ENCODE data around the gene SKA2.
"Not testable (repeated sequence)": the region's sequence is repeated elsewhere in the genome, so short reads cannot be mapped to it uniquely, and the experiment has no call there.

Gene SKA2

GRCh38 chr17:59149841-59150511, 5.0 kb downstream of the SKA2 start:
- Histone ChIP-seq H3K36me3 (ENCODE audit: insufficient read depth, low read depth, low read length) (peaks cover 3% of the 10 kb centered on the region; the same call in 1 of the 2 replicates), H3K9me3 (ENCODE audit: insufficient read depth, low read depth, low read length) (no peaks in the 10 kb centered on the region), H3K27me3 (ENCODE audit: insufficient read depth, low read length) (no peaks in the 10 kb centered on the region), H3K27ac (ENCODE audit: low read length) (no peak overlapping the region), H3K9ac (ENCODE audit: low read depth, low read length) (no peak overlapping the region), H3K4me3 (ENCODE audit: low read length) (no peak overlapping the region), H3K4me1 (ENCODE audit: insufficient read depth, low read length) (peaks cover 26% of the 10 kb centered on the region)

GRCh38 chr17:59149051-59149450, 5.9 kb downstream of the SKA2 start:
- Histone ChIP-seq H3K27ac (ENCODE audit: low read length) (no peak overlapping the region), H3K4me3 (ENCODE audit: low read length) (no peak overlapping the region), H3K27me3 (ENCODE audit: insufficient read depth, low read length) (no peaks in the 10 kb centered on the region), H3K36me3 (ENCODE audit: insufficient read depth, low read depth, low read length) (peaks cover 8% of the 10 kb centered on the region; the same call in 1 of the 2 replicates), H3K4me1 (ENCODE audit: insufficient read depth, low read length) (peaks cover 26% of the 10 kb centered on the region), H3K9me3 (ENCODE audit: insufficient read depth, low read depth, low read length) (no peaks in the 10 kb centered on the region), H3K9ac (ENCODE audit: low read depth, low read length) (no peak overlapping the region)

DNA sequence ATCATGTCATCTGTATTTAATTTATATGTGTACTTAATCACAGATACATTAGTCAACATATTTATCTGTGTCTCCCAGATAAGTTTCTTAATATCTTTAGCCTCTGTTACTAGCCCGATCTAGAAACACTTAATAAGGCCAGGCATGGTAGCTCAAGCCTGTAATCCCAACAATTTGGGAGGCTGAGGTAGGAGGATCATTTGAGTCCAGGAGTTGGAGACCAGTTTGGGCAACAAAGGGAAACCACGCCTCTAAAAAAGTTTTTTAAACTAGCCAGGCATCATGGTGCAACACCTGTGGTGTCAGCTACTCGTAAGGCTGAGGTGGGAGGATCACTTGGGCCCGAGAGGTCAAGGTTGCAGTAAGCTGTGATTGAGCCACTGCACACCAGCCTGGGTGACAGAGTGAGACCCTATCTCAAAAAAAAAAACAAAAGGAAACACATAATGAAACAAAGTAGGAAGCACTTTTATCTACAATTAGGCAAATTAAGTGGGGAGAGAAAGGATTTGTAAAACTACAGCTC, 9.4 kb downstream of the SKA2 start:
- H3K27me3 ChIP-seq (ENCODE audit: insufficient read depth, low read length) = no peaks in the 10 kb centered on the region
- H3K27ac ChIP-seq (ENCODE audit: low read length) = no peak overlapping the region
- peaks cover 12% of the 10 kb centered on the region; the same call in 1 of the 2 replicates for H3K36me3 ChIP-seq (ENCODE audit: insufficient read depth, low read depth, low read length)
- no peak overlapping the region for H3K9ac ChIP-seq (ENCODE audit: low read depth, low read length)
- no peaks in the 10 kb centered on the region; the same call in 1 of the 2 replicates for H3K4me1 ChIP-seq (ENCODE audit: insufficient read depth, low read length)
- no peak overlapping the region for H3K4me3 ChIP-seq (ENCODE audit: low read length)
- H3K9me3 ChIP-seq (ENCODE audit: insufficient read depth, low read depth, low read length) = no peaks in the 10 kb centered on the region

- peaks cover 12% of the 10 kb centered on the region; the same call in 1 of the 2 replicates for H3K36me3 ChIP-seq (ENCODE audit: insufficient read depth, low read depth, low read length)
- no peaks in the 10 kb centered on the region for H3K9me3 ChIP-seq (ENCODE audit: insufficient read depth, low read depth, low read length)
- H3K4me1 ChIP-seq (ENCODE audit: insufficient read depth, low read length) = no peaks in the 10 kb centered on the region
- no peak overlapping the region for H3K9ac ChIP-seq (ENCODE audit: low read depth, low read length)
- H3K27ac ChIP-seq (ENCODE audit: low read length) = no peak overlapping the region
- H3K4me3 ChIP-seq (ENCODE audit: low read length) = no peak overlapping the region
- H3K27me3 ChIP-seq (ENCODE audit: insufficient read depth, low read length) = no peaks in the 10 kb centered on the region
Observed at GRCh38 chr17:59141860-59142259, 13.1 kb downstream of the SKA2 start.

DNA sequence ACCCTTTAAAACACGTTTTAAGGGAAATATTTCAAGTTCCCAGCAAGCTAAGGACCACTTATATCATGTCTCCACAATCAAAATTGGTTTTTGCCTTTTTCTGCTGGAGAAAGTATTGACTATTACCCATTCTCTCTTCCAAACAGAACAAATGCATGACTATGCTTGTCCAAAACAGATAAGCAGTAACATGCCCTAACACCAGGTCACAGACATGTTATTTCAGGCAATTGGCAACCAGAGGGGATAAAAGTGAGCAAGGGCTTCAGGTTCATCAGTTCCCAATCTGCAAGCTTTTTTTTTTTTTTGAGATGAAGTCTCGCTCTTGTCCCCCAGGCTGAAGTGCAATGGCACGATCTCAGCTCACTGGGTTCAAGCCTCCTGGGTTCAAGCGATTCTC, 15.0 kb downstream of the SKA2 start:
- 0 out of 2 replicates have a peak, but pooled peaks cover 9% of the 10 kb centered on the region for H3K36me3 ChIP-seq (ENCODE audit: insufficient read depth, low read depth, low read length)

DNA sequence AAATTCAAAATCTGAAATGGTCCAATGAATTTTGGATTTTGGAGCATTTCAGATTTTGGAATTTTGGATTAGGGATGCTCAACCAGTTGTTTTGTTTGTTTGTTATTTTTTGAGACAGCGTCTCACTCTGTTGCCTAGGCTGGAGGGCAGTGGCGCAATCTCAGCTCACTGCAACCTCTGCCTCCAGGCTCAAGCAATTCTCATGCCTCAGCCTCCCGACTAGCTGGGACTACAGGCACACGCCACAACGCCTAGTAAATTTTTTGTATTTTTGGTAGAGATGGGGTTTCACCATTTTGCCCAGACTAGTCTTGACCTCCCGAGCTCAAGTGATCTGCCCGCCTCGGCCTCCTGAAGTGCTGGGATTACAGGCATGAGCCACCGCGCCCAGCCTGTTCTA, 16.6 kb downstream of the SKA2 start:
- H3K27ac ChIP-seq (ENCODE audit: low read length); H3K9ac ChIP-seq (ENCODE audit: low read depth, low read length); H3K9me3 ChIP-seq (ENCODE audit: insufficient read depth, low read depth, low read length); H3K36me3 ChIP-seq (ENCODE audit: insufficient read depth, low read depth, low read length); H3K4me1 ChIP-seq (ENCODE audit: insufficient read depth, low read length); H3K27me3 ChIP-seq (ENCODE audit: insufficient read depth, low read length); H3K4me3 ChIP-seq (ENCODE audit: low read length): not testable (repeated sequence)

More for the DNA sequence above, 15.0 kb downstream of the SKA2 start:
- Histone ChIP-seq H3K9me3 (ENCODE audit: insufficient read depth, low read depth, low read length) (no peaks in the 10 kb centered on the region), H3K9ac (ENCODE audit: low read depth, low read length) (no peak overlapping the region), H3K27me3 (ENCODE audit: insufficient read depth, low read length) (no peaks in the 10 kb centered on the region), H3K4me3 (ENCODE audit: low read length) (no peak overlapping the region), H3K4me1 (ENCODE audit: insufficient read depth, low read length) (no peaks in the 10 kb centered on the region), H3K27ac (ENCODE audit: low read length) (no peak overlapping the region)

GRCh38 chr17:59131131-59131530, 23.9 kb downstream of the SKA2 start:
- H3K9ac ChIP-seq (ENCODE audit: low read depth, low read length) = no peak overlapping the region
- no peaks in the 10 kb centered on the region for H3K27me3 ChIP-seq (ENCODE audit: insufficient read depth, low read length)
- no peak overlapping the region for H3K27ac ChIP-seq (ENCODE audit: low read length)
- H3K36me3 ChIP-seq (ENCODE audit: insufficient read depth, low read depth, low read length) = peaks cover 31% of the 10 kb centered on the region
- no peak overlapping the region for H3K4me3 ChIP-seq (ENCODE audit: low read length)
- H3K9me3 ChIP-seq (ENCODE audit: insufficient read depth, low read depth, low read length) = no peaks in the 10 kb centered on the region
- no peaks in the 10 kb centered on the region for H3K4me1 ChIP-seq (ENCODE audit: insufficient read depth, low read length)

- H3K9me3 ChIP-seq (ENCODE audit: insufficient read depth, low read depth, low read length) = no peaks in the 10 kb centered on the region
- no peaks in the 10 kb centered on the region for H3K4me1 ChIP-seq (ENCODE audit: insufficient read depth, low read length)
- H3K27ac ChIP-seq (ENCODE audit: low read length) = no peak overlapping the region
- H3K36me3 ChIP-seq (ENCODE audit: insufficient read depth, low read depth, low read length) = peaks cover 36% of the 10 kb centered on the region
- H3K4me3 ChIP-seq (ENCODE audit: low read length) = no peak overlapping the region
- H3K9ac ChIP-seq (ENCODE audit: low read depth, low read length) = no peak overlapping the region
- H3K27me3 ChIP-seq (ENCODE audit: insufficient read depth, low read length) = no peaks in the 10 kb centered on the region
Observed at GRCh38 chr17:59129814-59130213, 25.2 kb downstream of the SKA2 start.

DNA sequence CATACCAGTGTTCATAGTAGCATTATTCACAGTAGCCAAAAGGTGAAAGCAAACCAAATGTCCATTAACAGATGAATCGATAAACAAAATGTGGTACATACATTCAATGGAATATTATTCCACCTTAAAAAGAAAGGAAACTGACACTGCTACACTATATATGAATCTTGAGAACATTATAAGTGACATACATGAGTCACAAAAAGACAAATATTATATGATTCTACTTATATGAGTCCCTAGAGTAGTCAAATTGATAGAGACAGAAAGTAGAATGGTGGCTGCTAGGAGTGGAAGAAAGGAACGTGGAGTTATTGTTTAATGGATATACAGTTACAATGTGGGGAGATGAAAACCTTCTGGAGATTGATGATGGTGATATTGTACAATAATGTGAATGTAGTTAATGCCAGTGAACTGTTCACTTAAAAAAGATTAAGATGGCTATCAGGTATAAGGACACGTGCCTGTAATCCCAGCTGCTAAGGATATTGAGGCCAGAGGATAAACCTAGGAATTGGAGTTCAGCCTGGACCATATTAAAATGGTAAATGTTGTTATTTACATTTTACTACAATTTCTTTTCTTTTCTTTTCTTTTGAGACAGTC, 28.1 kb downstream of the SKA2 start:
- no peak overlapping the region for H3K27ac ChIP-seq (ENCODE audit: low read length)
- H3K27me3 ChIP-seq (ENCODE audit: insufficient read depth, low read length) = no peaks in the 10 kb centered on the region
- H3K4me1 ChIP-seq (ENCODE audit: insufficient read depth, low read length) = no peaks in the 10 kb centered on the region
- H3K4me3 ChIP-seq (ENCODE audit: low read length) = no peak overlapping the region
- H3K36me3 ChIP-seq (ENCODE audit: insufficient read depth, low read depth, low read length) = peaks cover 50% of the 10 kb centered on the region
- H3K9me3 ChIP-seq (ENCODE audit: insufficient read depth, low read depth, low read length) = no peaks in the 10 kb centered on the region
- H3K9ac ChIP-seq (ENCODE audit: low read depth, low read length) = no peak overlapping the region

DNA sequence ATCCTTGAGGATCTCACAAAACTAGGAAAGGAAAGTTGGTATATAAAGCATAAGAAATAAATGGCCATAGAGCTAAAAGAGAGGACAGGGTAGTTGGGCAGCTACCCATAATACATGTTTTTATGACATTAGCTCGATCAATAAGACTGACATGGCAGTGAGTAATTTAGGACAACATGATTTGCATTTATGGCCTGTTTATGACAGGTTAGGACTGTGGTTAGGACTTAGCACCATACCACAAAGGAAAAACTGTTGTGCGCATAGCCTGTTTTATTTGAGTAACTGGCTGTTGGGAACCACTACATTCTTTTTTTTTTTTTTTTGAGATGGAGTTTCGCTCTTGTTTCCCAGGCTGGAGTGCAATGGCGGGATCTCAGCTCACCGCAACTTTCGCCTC, 30.3 kb downstream of the SKA2 start:
- H3K4me3 ChIP-seq (ENCODE audit: low read length) = no peak overlapping the region
- no peak overlapping the region for H3K9ac ChIP-seq (ENCODE audit: low read depth, low read length)
- no peak overlapping the region for H3K27ac ChIP-seq (ENCODE audit: low read length)
- peaks cover 54% of the 10 kb centered on the region for H3K36me3 ChIP-seq (ENCODE audit: insufficient read depth, low read depth, low read length)
- H3K4me1 ChIP-seq (ENCODE audit: insufficient read depth, low read length) = no peaks in the 10 kb centered on the region
- no peaks in the 10 kb centered on the region for H3K9me3 ChIP-seq (ENCODE audit: insufficient read depth, low read depth, low read length)
- H3K27me3 ChIP-seq (ENCODE audit: insufficient read depth, low read length) = no peaks in the 10 kb centered on the region

DNA sequence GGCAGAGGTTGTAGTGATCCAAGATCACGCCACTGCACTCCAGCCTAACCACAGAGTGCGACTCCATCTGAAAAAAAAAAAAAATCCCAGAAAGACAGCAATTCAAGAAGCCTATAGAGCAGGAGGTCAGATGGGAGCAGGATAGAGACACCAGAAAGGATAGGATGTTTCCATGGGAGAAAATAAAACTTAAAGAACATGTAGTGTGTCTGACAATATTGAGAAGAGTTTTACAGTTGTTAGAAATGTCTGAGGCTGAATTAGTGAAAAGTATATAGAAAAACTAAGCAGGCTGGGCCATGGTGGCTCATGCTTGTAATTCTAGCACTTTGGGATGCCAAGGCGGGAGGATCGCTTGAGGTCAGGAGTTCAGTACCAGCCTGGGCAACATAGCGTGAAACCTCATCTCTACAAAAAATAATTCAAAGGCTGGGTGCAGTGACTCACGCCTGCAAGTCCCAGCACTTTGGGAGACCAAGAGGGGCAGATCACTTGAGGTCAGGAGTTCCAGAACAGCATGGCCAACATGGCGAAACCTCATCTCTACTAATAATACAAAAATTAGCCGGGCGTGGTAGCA, 33.0 kb downstream of the SKA2 start:
- no peak overlapping the region for H3K9ac ChIP-seq (ENCODE audit: low read depth, low read length)
- peaks cover 54% of the 10 kb centered on the region for H3K36me3 ChIP-seq (ENCODE audit: insufficient read depth, low read depth, low read length)
- no peaks in the 10 kb centered on the region for H3K4me1 ChIP-seq (ENCODE audit: insufficient read depth, low read length)
- no peaks in the 10 kb centered on the region for H3K9me3 ChIP-seq (ENCODE audit: insufficient read depth, low read depth, low read length)
- no peak overlapping the region for H3K27ac ChIP-seq (ENCODE audit: low read length)
- no peak overlapping the region for H3K4me3 ChIP-seq (ENCODE audit: low read length)
- H3K27me3 ChIP-seq (ENCODE audit: insufficient read depth, low read length) = no peaks in the 10 kb centered on the region

GRCh38 chr17:59115474-59115873, 39.5 kb downstream of the SKA2 start:
- Histone ChIP-seq H3K36me3 (ENCODE audit: insufficient read depth, low read depth, low read length) (peaks cover 60% of the 10 kb centered on the region), H3K9ac (ENCODE audit: low read depth, low read length) (no peak overlapping the region), H3K4me1 (ENCODE audit: insufficient read depth, low read length) (no peaks in the 10 kb centered on the region), H3K9me3 (ENCODE audit: insufficient read depth, low read depth, low read length) (no peaks in the 10 kb centered on the region), H3K4me3 (ENCODE audit: low read length) (no peak overlapping the region), H3K27ac (ENCODE audit: low read length) (no peak overlapping the region), H3K27me3 (ENCODE audit: insufficient read depth, low read length) (no peaks in the 10 kb centered on the region)

Measured in iPS-20b (cell line).